K562 (cell line): ENCODE data around the gene ESR2. TPM values are rescaled to one million over a fixed set of nuclear protein-coding genes. Genes with fewer than 3 reads are reported as not detected.

Source experiments
- ATAC-seq: fragments of 200-7000 bp; cut with Tn5 transposase; 3 replicates; pipeline ENCODE4 v1.9.1; 2020; ENCODE audit warnings: moderate library complexity
- BruUV-seq: library from RNA; stranded (reverse); fragments of 400-500 nt; replicated peaks from 2 replicates; lab custom pipeline; 2021; lab: Mats Ljungman, UMichigan
- CTCF ChIA-PET: fragments of 300-600 bp; formaldehyde crosslinking; extraction: SDS; loops from one replicate; lab custom pipeline; 2021; ENCODE audit warnings: low intra/inter-chr PET ratio; lab: Yijun Ruan, JAX
- POLR2A ChIA-PET: fragments of 300-600, 350-650 bp; sonication (Branson Sonifier 250); formaldehyde crosslinking; extraction: SDS; loops from one replicate; lab custom pipeline; 2021; ENCODE audit warnings: antibody characterized with exemption, inconsistent platforms; lab: Yijun Ruan, JAX
- DNase-seq, 4 experiments: peaks; one replicate each; pipeline versions ENCODE4 v3.0.0 to v3.0.0-alpha.2; 2011 to 2018; ENCODE audit warnings: low spot score in 3 of 4, mixed read lengths in 3 of 4; ENCODE audit errors: extremely low read depth in 1 of 4
- FAIRE-seq: peaks from 2 replicates; lab custom pipeline; 2011; peaks lifted over from hg19 to GRCh38; lab: Jason Lieb, UNC
- H2AFZ ChIP-seq: 2 replicates; pipeline ENCODE4 v1.6.0; 2011; ENCODE audit warnings: low read depth, low read length, control low read depth, inconsistent platforms
- H3K27ac ChIP-seq: fragments of 200-600 bp; 3 replicates; pipeline ENCODE4 v1.8.0; 2011; ENCODE audit warnings: low read depth, mild to moderate bottlenecking, control low read depth, inconsistent platforms, low read length, moderate library complexity, mixed read lengths; ENCODE audit errors: extremely low read depth
- H3K27me3 ChIP-seq, 2 experiments: fragments of 300-600 bp in 1 of 2; 2 replicates in 1 of 2; 3 replicates in 1 of 2; pipeline versions ENCODE4 v1.6.0 to v1.8.0; 2011; ENCODE audit warnings: inconsistent platforms in 2 of 2, low read length in 2 of 2, mild to moderate bottlenecking in 1 of 2, mixed read lengths in 1 of 2, moderate library complexity in 1 of 2; ENCODE audit not compliant: control insufficient read depth in 2 of 2, insufficient read depth in 2 of 2
- H3K36me3 ChIP-seq: fragments of 300-600 bp; 3 replicates; pipeline ENCODE4 v1.8.0; 2011; ENCODE audit warnings: mild to moderate bottlenecking, low read length, inconsistent platforms; ENCODE audit not compliant: control insufficient read depth, insufficient read depth
- H3K4me1 ChIP-seq, 2 experiments: fragments of 200-600 bp in 1 of 2; replicated peaks in 1 of 2; 2 replicates in 1 of 2; 3 replicates in 1 of 2; pipeline versions ENCODE4 v1.5.1 to v1.8.0; 2011; ENCODE audit warnings: inconsistent platforms in 2 of 2, low read length in 2 of 2, mild to moderate bottlenecking in 1 of 2, mixed read lengths in 1 of 2, moderate library complexity in 1 of 2; ENCODE audit not compliant: control insufficient read depth in 2 of 2, insufficient read depth in 2 of 2
- H3K4me2 ChIP-seq: 2 replicates; pipeline ENCODE4 v1.6.1; 2011; ENCODE audit warnings: low read length, control low read depth, inconsistent platforms, mixed read lengths; ENCODE audit not compliant: insufficient read depth
- H3K4me3 ChIP-seq: fragments of 200-600 bp; sonication (generic), shearing (Covaris generic); 2 replicates; pipeline ENCODE4 v1.5.1; 2016; ENCODE audit warnings: control low read depth, inconsistent platforms
- H3K79me2 ChIP-seq: fragments of 200-600 bp; 3 replicates; pipeline ENCODE4 v1.8.0; 2011; ENCODE audit warnings: low read length, inconsistent platforms; ENCODE audit not compliant: control insufficient read depth, insufficient read depth
- H3K9ac ChIP-seq, 2 experiments: 2 replicates each; pipeline versions ENCODE4 v1.6.0 to v1.6.1; 2011; ENCODE audit warnings: low read depth in 2 of 2, low read length in 2 of 2, control low read depth in 1 of 2, inconsistent platforms in 1 of 2, mild to moderate bottlenecking in 1 of 2, mixed read lengths in 1 of 2; ENCODE audit not compliant: insufficient read depth in 1 of 2
- H3K9me1 ChIP-seq: one replicate; pipeline ENCODE4 v1.6.0; 2011; ENCODE audit warnings: inconsistent platforms, mild to moderate bottlenecking, low read length, moderate library complexity; ENCODE audit not compliant: control insufficient read depth, insufficient read depth
- H3K9me3 ChIP-seq: replicated peaks from 2 replicates; pipeline ENCODE4 v1.5.1; 2011; ENCODE audit warnings: low read depth, low read length, inconsistent platforms; ENCODE audit not compliant: control insufficient read depth, insufficient read depth
- H4K20me1 ChIP-seq: replicated peaks from 2 replicates; pipeline ENCODE4 v1.6.1; 2011; ENCODE audit warnings: low read length, inconsistent platforms, mixed read lengths; ENCODE audit not compliant: control insufficient read depth, insufficient read depth
- BMI1 ChIP-seq: fragments of 150-350 bp; IDR thresholded peaks from 2 replicates; pipeline ENCODE4 v1.6.1; 2014; ENCODE audit warnings: low read length
- CBFB ChIP-seq: sonication (generic); formaldehyde crosslinking; IDR thresholded peaks from 2 replicates; pipeline ENCODE4 v1.4.0; 2020; ENCODE audit warnings: mild to moderate bottlenecking, missing genetic modification reagents
- DDX20 ChIP-seq: fragments of 450-650 bp; IDR thresholded peaks from 2 replicates; pipeline ENCODE4 v1.6.1; 2016; ENCODE audit warnings: missing genetic modification characterization, low read depth, mild to moderate bottlenecking, missing compliant biosample characterization, moderate library complexity
- ILK ChIP-seq: fragments of 450-650 bp; IDR thresholded peaks from 2 replicates; pipeline ENCODE4 v1.6.1; 2016; ENCODE audit warnings: missing genetic modification characterization, low read depth, mild to moderate bottlenecking, missing compliant biosample characterization, moderate library complexity, borderline replicate concordance
- SNRNP70 ChIP-seq: fragments of 200-400 bp; formaldehyde crosslinking; optimal IDR thresholded peaks from 2 replicates; pipeline ENCODE3; 2017; ENCODE audit warnings: low read depth, low read length
- SP2 ChIP-seq: IDR thresholded peaks from 2 replicates; pipeline ENCODE4 v1.6.1; 2011; ENCODE audit warnings: mild to moderate bottlenecking, low read depth, low read length, moderate library complexity; ENCODE audit not compliant: poor library complexity, severe bottlenecking; ENCODE audit errors: extremely low read depth
- ZKSCAN3 ChIP-seq: fragments of 250-450 bp; sonication (Bioruptor Pico); IDR thresholded peaks from 2 replicates; pipeline ENCODE4 v1.4.0; 2020
- ZNF12 ChIP-seq: sonication (generic); formaldehyde crosslinking; IDR thresholded peaks from 2 replicates; pipeline ENCODE4 v1.4.0; 2020; ENCODE audit warnings: mild to moderate bottlenecking, missing genetic modification reagents
- ZNF140 ChIP-seq: fragments of 250-450 bp; sonication (Bioruptor Pico); IDR thresholded peaks from 2 replicates; pipeline ENCODE4 v1.8.0; 2021; ENCODE audit warnings: moderate library complexity, mild to moderate bottlenecking, inconsistent platforms
- WGBS: fragments of 100-300 bp; shearing (Covaris generic); methylation state at CpG from one replicate; pipeline ENCODE4 v1.1.6; 2016; ENCODE audit warnings: low coverage, mixed read lengths; ENCODE audit not compliant: insufficient coverage; ENCODE audit errors: missing lambda C conversion rate; 5-methylcytosine and 5-hydroxymethylcytosine counted together
- in situ Hi-C: fragments of 300-500 bp; cut with MboI; formaldehyde crosslinking; loops from 4 replicates; pipeline ENCODE4 v1.15.0; 2018; ENCODE audit warnings: inconsistent platforms, mixed read lengths
- intact Hi-C: fragments of 100-400 bp; cut with micrococcal nuclease; formaldehyde crosslinking; loops from 2 replicates; pipeline ENCODE4 v1.14.2; 2022
- polyA plus RNA-seq, 8 experiments: library from polyadenylated mRNA; depleted of rRNA in 4 of 8; stranded (reverse) in 5 of 8; unstranded in 3 of 8; fragments of >200 nt; fragmentation: Nextera tagmentation in 2 of 8; fragmentation: Illumina TruSeq in 1 of 8; extraction: Ambion mirVana in 2 of 8; extraction: Trizol in 1 of 8; gene quantifications; 2 replicates each; pipeline versions ENCODE4 v1.2.1 to v1.2.3, GENCODE V29; 2011 to 2014; ENCODE audit warnings: inconsistent platforms in 1 of 8, missing spikeins in 1 of 8
- total RNA-seq, 7 experiments: library from RNA; depleted of rRNA in 6 of 7; stranded (reverse); fragments of >200 nt in 6 of 7; fragmentation: Illumina TruSeq in 2 of 7; extraction: Trizol in 2 of 7; gene quantifications; 2 replicates each; pipeline versions ENCODE4 v1.2.1 to v1.2.3, GENCODE V29; 2011 to 2021; ENCODE audit warnings: low replicate concordance in 1 of 7
- TF ChIP-seq, protein P1 (sequence below), 2 experiments: IDR thresholded peaks; 2 replicates each; pipeline ENCODE4 v1.6.1; 2012; ENCODE audit warnings: improper control_type of control experiment in 2 of 2, low read depth in 2 of 2, low read length in 2 of 2, borderline replicate concordance in 1 of 2
- TF ChIP-seq, protein P2 (sequence below): fragments of 200-800 bp; sonication (Bioruptor generic); IDR thresholded peaks from 2 replicates; pipeline ENCODE4 v1.6.1; 2017; ENCODE audit warnings: missing genetic modification characterization, missing compliant biosample characterization
- TF ChIP-seq, protein P3 (sequence below): sonication (generic); formaldehyde crosslinking; IDR thresholded peaks from 2 replicates; pipeline ENCODE4 v1.8.0; 2022; ENCODE audit warnings: mild to moderate bottlenecking, low read depth, missing genetic modification reagents

The ESR2 gene
- total and polyA plus RNA-seq, 9 of the 15 experiments (the other 6 are each of a cell fraction or from before 2014, with no cell fraction given) = 0.07 to 3.8 (median 2.0) TPM

DNA sequence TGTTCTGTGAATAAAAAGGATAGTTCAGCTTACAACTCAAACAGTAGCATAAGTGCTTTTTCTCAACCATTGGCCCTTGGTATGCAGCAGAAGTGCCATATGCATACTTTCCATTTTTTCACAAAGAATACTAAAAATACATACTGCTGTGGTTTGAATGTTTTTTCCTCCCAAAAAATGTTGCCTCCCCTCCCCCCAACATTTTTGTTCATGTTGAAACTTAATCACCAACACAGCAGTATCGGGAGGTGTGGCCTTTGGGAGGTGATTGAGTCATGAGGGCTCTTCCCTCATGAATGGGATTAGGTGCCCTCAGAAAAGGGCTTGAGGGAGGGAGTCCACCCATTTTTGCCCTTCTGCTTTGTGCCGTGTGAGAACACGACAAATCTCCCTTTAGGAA is 198.6 kb downstream of the ESR2 start:
- no peak for ATAC-seq
- 0% methylated on average over 3 of the region's 3 CpGs for WGBS
- POLR2A ChIA-PET = no interaction called here
- intact Hi-C loops = no loop called here
- CTCF ChIA-PET = no interaction called here
- no peak overlapping the region for H3K4me3 ChIP-seq
- H3K27ac ChIP-seq = no peak overlapping the region
- FAIRE-seq = no peak
- no peaks in the 10 kb centered on the region for H3K9me1 ChIP-seq
- H3K4me2 ChIP-seq = no peak overlapping the region
- no peaks in the 10 kb centered on the region for H3K4me1 ChIP-seq
- H3K79me2 ChIP-seq = no peaks in the 10 kb centered on the region
- no peaks in the 10 kb centered on the region for H3K9me3 ChIP-seq
- BruUV-seq = no TSS peak
- no peaks in the 10 kb centered on the region for H4K20me1 ChIP-seq
- in situ Hi-C loops = no loop called here
- H3K9ac ChIP-seq = no peak overlapping the region
- no peaks in the 10 kb centered on the region; a peak in 1 of 5 replicates for H3K27me3 ChIP-seq
- no peak for DNase-seq
- H2AFZ ChIP-seq = no peak overlapping the region
- H3K36me3 ChIP-seq = no peaks in the 10 kb centered on the region
- TF ChIP-seq ZKSCAN3 (CRISPR knock-in tag) (no peak), SNRNP70 (no peak), CBFB (CRISPR knock-in tag) (no peak), SP2 (no peak), ZNF140 (CRISPR knock-in tag) (no peak), DDX20 (no peak), ILK (tag) (no peak), ZNF12 (CRISPR knock-in tag) (no peak), BMI1 (no peak)
- TF ChIP-seq, protein P1, sequence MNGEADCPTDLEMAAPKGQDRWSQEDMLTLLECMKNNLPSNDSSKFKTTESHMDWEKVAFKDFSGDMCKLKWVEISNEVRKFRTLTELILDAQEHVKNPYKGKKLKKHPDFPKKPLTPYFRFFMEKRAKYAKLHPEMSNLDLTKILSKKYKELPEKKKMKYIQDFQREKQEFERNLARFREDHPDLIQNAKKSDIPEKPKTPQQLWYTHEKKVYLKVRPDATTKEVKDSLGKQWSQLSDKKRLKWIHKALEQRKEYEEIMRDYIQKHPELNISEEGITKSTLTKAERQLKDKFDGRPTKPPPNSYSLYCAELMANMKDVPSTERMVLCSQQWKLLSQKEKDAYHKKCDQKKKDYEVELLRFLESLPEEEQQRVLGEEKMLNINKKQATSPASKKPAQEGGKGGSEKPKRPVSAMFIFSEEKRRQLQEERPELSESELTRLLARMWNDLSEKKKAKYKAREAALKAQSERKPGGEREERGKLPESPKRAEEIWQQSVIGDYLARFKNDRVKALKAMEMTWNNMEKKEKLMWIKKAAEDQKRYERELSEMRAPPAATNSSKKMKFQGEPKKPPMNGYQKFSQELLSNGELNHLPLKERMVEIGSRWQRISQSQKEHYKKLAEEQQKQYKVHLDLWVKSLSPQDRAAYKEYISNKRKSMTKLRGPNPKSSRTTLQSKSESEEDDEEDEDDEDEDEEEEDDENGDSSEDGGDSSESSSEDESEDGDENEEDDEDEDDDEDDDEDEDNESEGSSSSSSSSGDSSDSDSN (IDR thresholded peaks at IDR 0.05; ENCODE audit: borderline replicate concordance in 1 of 2, low read depth in 2 of 2, low read length in 2 of 2) = no peak
- TF ChIP-seq, protein P2, sequence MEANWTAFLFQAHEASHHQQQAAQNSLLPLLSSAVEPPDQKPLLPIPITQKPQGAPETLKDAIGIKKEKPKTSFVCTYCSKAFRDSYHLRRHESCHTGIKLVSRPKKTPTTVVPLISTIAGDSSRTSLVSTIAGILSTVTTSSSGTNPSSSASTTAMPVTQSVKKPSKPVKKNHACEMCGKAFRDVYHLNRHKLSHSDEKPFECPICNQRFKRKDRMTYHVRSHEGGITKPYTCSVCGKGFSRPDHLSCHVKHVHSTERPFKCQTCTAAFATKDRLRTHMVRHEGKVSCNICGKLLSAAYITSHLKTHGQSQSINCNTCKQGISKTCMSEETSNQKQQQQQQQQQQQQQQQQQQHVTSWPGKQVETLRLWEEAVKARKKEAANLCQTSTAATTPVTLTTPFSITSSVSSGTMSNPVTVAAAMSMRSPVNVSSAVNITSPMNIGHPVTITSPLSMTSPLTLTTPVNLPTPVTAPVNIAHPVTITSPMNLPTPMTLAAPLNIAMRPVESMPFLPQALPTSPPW (CRISPR knock-in tag) = no peak
- TF ChIP-seq, protein P3, sequence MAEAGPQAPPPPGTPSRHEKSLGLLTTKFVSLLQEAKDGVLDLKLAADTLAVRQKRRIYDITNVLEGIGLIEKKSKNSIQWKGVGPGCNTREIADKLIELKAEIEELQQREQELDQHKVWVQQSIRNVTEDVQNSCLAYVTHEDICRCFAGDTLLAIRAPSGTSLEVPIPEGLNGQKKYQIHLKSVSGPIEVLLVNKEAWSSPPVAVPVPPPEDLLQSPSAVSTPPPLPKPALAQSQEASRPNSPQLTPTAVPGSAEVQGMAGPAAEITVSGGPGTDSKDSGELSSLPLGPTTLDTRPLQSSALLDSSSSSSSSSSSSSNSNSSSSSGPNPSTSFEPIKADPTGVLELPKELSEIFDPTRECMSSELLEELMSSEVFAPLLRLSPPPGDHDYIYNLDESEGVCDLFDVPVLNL (CRISPR knock-in tag) = no peak
